H9 (cell line): ENCODE results near the gene WT1. TPM values are rescaled to one million over a fixed set of nuclear protein-coding genes. Genes with fewer than 3 reads are reported as not detected.

Experiments used
- DNase-seq: peaks from one replicate; pipeline ENCODE4 v3.0.0-alpha.2; 2017
- H2AFZ ChIP-seq: one replicate; pipeline ENCODE4 v1.6.1; 2013; ENCODE audit warnings: mild to moderate bottlenecking, low read length, control low read depth, moderate library complexity
- H2AK5ac ChIP-seq: 2 replicates; pipeline ENCODE4 v1.6.1; 2013; ENCODE audit warnings: low read length, control low read depth, mixed read lengths; ENCODE audit not compliant: insufficient read length
- H2BK120ac ChIP-seq: one replicate; pipeline ENCODE4 v1.6.1; 2013; ENCODE audit warnings: low read depth, mild to moderate bottlenecking, low read length, control low read depth, inconsistent platforms; ENCODE audit not compliant: poor library complexity, severe bottlenecking
- H2BK12ac ChIP-seq: 2 replicates; pipeline ENCODE4 v1.6.1; 2013; ENCODE audit warnings: low read length, control low read depth, mixed read lengths, low read depth; ENCODE audit not compliant: insufficient read length
- H2BK15ac ChIP-seq: 2 replicates; pipeline ENCODE4 v1.6.1; 2013; ENCODE audit warnings: low read depth, low read length, control low read depth
- H2BK20ac ChIP-seq: one replicate; pipeline ENCODE4 v1.6.1; 2013; ENCODE audit warnings: low read depth, mild to moderate bottlenecking, low read length, control low read depth, inconsistent platforms; ENCODE audit not compliant: poor library complexity, severe bottlenecking
- H2BK5ac ChIP-seq: 2 replicates; pipeline ENCODE4 v1.6.1; 2013; ENCODE audit warnings: low read length, control low read depth, mixed read lengths; ENCODE audit not compliant: insufficient read length
- H3K14ac ChIP-seq: 2 replicates; pipeline ENCODE4 v1.6.1; 2013; ENCODE audit warnings: low read length, control low read depth; ENCODE audit not compliant: insufficient read depth
- H3K18ac ChIP-seq: 2 replicates; pipeline ENCODE4 v1.6.1; 2013; ENCODE audit warnings: low read depth, mild to moderate bottlenecking, mixed read lengths, low read length, control low read depth; ENCODE audit not compliant: insufficient read length
- H3K23ac ChIP-seq: 2 replicates; pipeline ENCODE4 v1.6.1; 2013; ENCODE audit warnings: low read length, control low read depth, mixed read lengths, low read depth; ENCODE audit not compliant: insufficient read length
- H3K23me2 ChIP-seq: 2 replicates; pipeline ENCODE4 v1.6.1; 2013; ENCODE audit warnings: low read depth, mild to moderate bottlenecking, mixed read lengths, low read length, control low read depth; ENCODE audit not compliant: insufficient read length, poor library complexity, severe bottlenecking
- H3K27ac ChIP-seq: 2 replicates; pipeline ENCODE4 v1.5.1; 2013; ENCODE audit warnings: low read length, control low read depth, mixed read lengths, low read depth; ENCODE audit not compliant: insufficient read length
- H3K27me3 ChIP-seq: 2 replicates; pipeline ENCODE4 v1.6.1; 2013; ENCODE audit warnings: low read length, control low read depth, inconsistent platforms; ENCODE audit not compliant: insufficient read depth
- H3K4ac ChIP-seq: 2 replicates; pipeline ENCODE4 v1.6.1; 2013; ENCODE audit warnings: low read depth, mild to moderate bottlenecking, control low read depth, inconsistent platforms, low read length, moderate library complexity
- H3K4me1 ChIP-seq: 2 replicates; pipeline ENCODE4 v1.6.1; 2013; ENCODE audit warnings: low read length, control low read depth, inconsistent platforms; ENCODE audit not compliant: insufficient read depth
- H3K4me2 ChIP-seq: 2 replicates; pipeline ENCODE4 v1.6.1; 2013; ENCODE audit warnings: low read length, control low read depth, mixed read lengths; ENCODE audit not compliant: insufficient read length, insufficient read depth
- H3K56ac ChIP-seq: 2 replicates; pipeline ENCODE4 v1.6.1; 2013; ENCODE audit warnings: low read depth, mild to moderate bottlenecking, mixed read lengths, low read length, control low read depth; ENCODE audit not compliant: insufficient read length
- H3K79me1 ChIP-seq: 2 replicates; pipeline ENCODE4 v1.6.1; 2013; ENCODE audit warnings: low read depth, mild to moderate bottlenecking, moderate library complexity, low read length, control low read depth, inconsistent platforms; ENCODE audit not compliant: insufficient read depth, poor library complexity, severe bottlenecking
- H3K79me2 ChIP-seq: 2 replicates; pipeline ENCODE4 v1.6.1; 2013; ENCODE audit warnings: low read length, control low read depth, inconsistent platforms; ENCODE audit not compliant: insufficient read depth
- H3K9ac ChIP-seq: 2 replicates; pipeline ENCODE4 v1.6.1; 2013; ENCODE audit warnings: low read length, control low read depth, mixed read lengths; ENCODE audit not compliant: insufficient read length; ENCODE audit errors: extremely low read depth
- H3K9me3 ChIP-seq: one replicate; pipeline ENCODE4 v1.6.1; 2013; ENCODE audit warnings: low read depth, low read length, inconsistent platforms; ENCODE audit not compliant: control insufficient read depth
- H3T11ph ChIP-seq: one replicate; pipeline ENCODE4 v1.6.1; 2013; ENCODE audit warnings: mild to moderate bottlenecking, low read length, control low read depth, inconsistent platforms
- H4K20me1 ChIP-seq: one replicate; pipeline ENCODE4 v1.6.1; 2013; ENCODE audit not compliant: control insufficient read depth, insufficient read length, insufficient read depth
- H4K5ac ChIP-seq: 2 replicates; pipeline ENCODE4 v1.6.1; 2013; ENCODE audit warnings: low read depth, mild to moderate bottlenecking, mixed read lengths, low read length, control low read depth; ENCODE audit not compliant: insufficient read length
- H4K8ac ChIP-seq: replicated peaks from 2 replicates; pipeline ENCODE4 v1.6.1; 2013; ENCODE audit warnings: low read length, control low read depth, mixed read lengths, low read depth; ENCODE audit not compliant: insufficient read length
- H4K91ac ChIP-seq: 2 replicates; pipeline ENCODE4 v1.6.1; 2013; ENCODE audit warnings: low read depth, mild to moderate bottlenecking, moderate library complexity, mixed read lengths, low read length, control low read depth; ENCODE audit not compliant: insufficient read length
- H3K27ac Mint-ChIP-seq, 3 experiments: 2 replicates in 2 of 3; 3 replicates in 1 of 3; pipeline ENCODE4 v1.8.0; 2020 to 2021; ENCODE audit warnings: mixed read lengths in 3 of 3, mild to moderate bottlenecking in 1 of 3, moderate library complexity in 1 of 3
- H3K27me3 Mint-ChIP-seq: 2 replicates; pipeline ENCODE4 v1.8.0; 2021; ENCODE audit warnings: low read depth, mild to moderate bottlenecking, moderate library complexity, mixed read lengths
- H3K36me3 Mint-ChIP-seq, 3 experiments: 2 replicates in 2 of 3; 3 replicates in 1 of 3; pipeline ENCODE4 v1.8.0; 2020 to 2021; ENCODE audit warnings: low read depth in 3 of 3, mixed read lengths in 3 of 3; ENCODE audit not compliant: insufficient read depth in 1 of 3
- H3K4me1 Mint-ChIP-seq, 2 experiments: 2 replicates each; pipeline ENCODE4 v1.8.0; 2020; ENCODE audit warnings: mixed read lengths in 2 of 2
- H3K4me3 Mint-ChIP-seq, 2 experiments: 2 replicates in 1 of 2; 3 replicates in 1 of 2; pipeline ENCODE4 v1.8.0; 2020 to 2021; ENCODE audit warnings: mild to moderate bottlenecking in 2 of 2, mixed read lengths in 2 of 2, moderate library complexity in 1 of 2
- H3K9me3 Mint-ChIP-seq, 2 experiments: 2 replicates in 1 of 2; 3 replicates in 1 of 2; pipeline ENCODE4 v1.8.0; 2020; ENCODE audit warnings: mild to moderate bottlenecking in 2 of 2, mixed read lengths in 2 of 2, moderate library complexity in 1 of 2
- CTCF ChIP-seq: fragments of 200-600 bp; sonication (generic); conservative IDR thresholded peaks from 3 replicates; pipeline ENCODE4 v1.8.0; 2021; ENCODE audit warnings: antibody characterized with exemption, mild to moderate bottlenecking
- WGBS: extraction: QIAGEN DNeasy Blood & Tissue Kit; methylation state at CpG from one replicate; pipeline ENCODE4 v1.1.7; 2013; ENCODE audit warnings: missing lambda C conversion rate, low lambda C conversion rate, mixed read lengths; ENCODE audit not compliant: insufficient read length; ENCODE audit errors: extremely low coverage; 5-methylcytosine and 5-hydroxymethylcytosine counted together
- total RNA-seq: library from RNA; stranded (reverse); gene quantifications from 2 replicates; pipeline ENCODE4 v1.2.1, GENCODE V29; 2021

Gene WT1
- total RNA-seq, 1 experiment from 2014 or later: 0.20 TPM

DNA sequence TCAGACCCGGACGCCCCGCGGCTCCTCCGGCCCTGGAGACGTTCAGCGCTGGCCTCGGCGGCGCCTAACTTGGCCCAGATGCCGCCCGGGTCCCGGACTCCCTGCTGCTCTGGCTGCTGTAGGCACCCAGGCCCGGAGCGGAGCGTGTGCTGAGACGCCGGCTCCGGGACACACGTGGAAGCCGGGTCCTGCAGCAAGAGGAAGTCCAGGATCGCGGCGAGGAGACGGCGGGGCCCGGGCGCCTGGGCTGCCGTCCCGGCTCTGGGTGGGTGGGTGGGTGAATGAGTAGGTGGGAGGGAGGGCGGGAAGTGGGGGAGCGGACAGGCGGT lies 223 bp downstream of the WT1 start:
- Histone ChIP-seq H3K4ac (no peak overlapping the region), H4K20me1 (no peaks in the 10 kb centered on the region), H3K23me2 (peaks cover 9% of the 10 kb centered on the region), H3K18ac (no peak overlapping the region), H4K5ac (no peak overlapping the region), H2AFZ (no peak overlapping the region), H2BK20ac (no peak overlapping the region), H4K91ac (no peak overlapping the region), H2BK5ac (no peak overlapping the region), H3K14ac (no peak overlapping the region), H3T11ph (no peak overlapping the region), H3K23ac (no peak overlapping the region), H3K9me3 (no peaks in the 10 kb centered on the region), H2BK120ac (no peak overlapping the region), H2BK15ac (no peak overlapping the region), H2BK12ac (no peak overlapping the region), H3K9ac (no peak overlapping the region), H3K27ac (no peak overlapping the region), H3K56ac (no peak overlapping the region), H4K8ac (no peak overlapping the region), H2AK5ac (no peak overlapping the region), H3K79me2 (no peaks in the 10 kb centered on the region), H3K4me1 (peaks cover 5% of the 10 kb centered on the region; the same call in 1 of the 2 replicates), H3K4me2 (peak overlapping the region; percentile 31), H3K79me1 (no peaks in the 10 kb centered on the region), H3K27me3 (peaks cover 91% of the 10 kb centered on the region)
- Mint-ChIP-seq H3K4me1 (peaks cover 46 to 52% of the 10 kb centered on the region in 2 experiments), H3K36me3 (no peaks in the 10 kb centered on the region), H3K27me3 (peaks cover 98% of the 10 kb centered on the region), H3K9me3 (peaks cover 4 to 12% of the 10 kb centered on the region in 2 experiments; a peak in 3 of 5 replicates), H3K4me3 (peak overlapping the region; percentile 26 to 54; a peak in 2 of 5 replicates), H3K27ac (no peak overlapping the region)
- no peak for TF ChIP-seq CTCF
- no peak for DNase-seq
- no CpG with 5 or more reads among the region's 33 CpGs for WGBS
